Measurements from ENCODE around the gene B3GALT2.

The B3GALT2 gene

DNA sequence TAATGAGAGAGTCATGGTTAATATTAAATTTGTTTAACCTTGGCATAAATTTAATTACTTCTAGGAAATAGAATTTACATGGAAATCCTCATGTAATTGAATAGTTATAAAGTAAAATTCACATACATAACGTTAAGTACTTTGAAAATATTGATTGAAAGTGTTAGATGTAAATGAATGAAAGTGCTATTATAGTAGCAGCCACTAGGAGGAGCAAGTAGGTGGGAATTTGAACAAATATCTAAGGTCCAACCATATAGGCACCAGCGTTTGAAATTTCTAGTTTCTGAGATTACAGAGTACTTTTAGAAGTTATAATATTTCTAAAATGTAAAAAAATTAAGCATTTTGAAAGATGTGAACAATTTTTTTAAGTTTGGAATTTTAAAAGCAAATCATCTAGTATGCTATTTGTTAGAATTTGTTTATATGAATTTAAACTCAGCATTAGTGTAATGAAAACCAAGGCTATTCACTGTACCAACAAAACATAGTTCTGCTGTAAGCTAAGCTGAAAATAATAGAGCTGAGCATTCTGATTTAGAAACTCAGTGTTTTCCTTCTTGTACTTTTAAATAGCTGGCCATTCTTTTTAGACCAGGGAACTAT lies 3.3 kb downstream of the B3GALT2 start:
- DNase-seq (ENCODE audit: low read depth in 1 of 2, low spot score in 1 of 2) = no peak

DNA sequence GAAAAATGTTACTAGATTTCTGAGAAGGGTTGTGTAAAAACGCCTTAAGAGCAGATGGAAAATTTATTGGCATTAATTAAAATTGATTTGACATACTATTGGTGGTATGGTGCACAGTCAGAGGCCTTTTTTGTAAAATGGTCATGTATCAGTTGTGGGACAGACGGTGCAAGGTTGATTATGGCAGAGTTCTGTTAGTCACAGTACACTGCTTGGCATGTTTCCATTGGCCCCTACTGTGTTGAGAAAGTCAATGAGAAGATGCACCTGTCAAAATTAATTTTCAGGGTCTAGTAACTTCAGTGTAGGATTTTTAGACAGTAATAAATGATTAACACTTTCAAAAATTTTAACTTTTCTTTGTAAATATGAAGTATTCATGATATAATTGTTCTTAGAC lies 4.4 kb downstream of the B3GALT2 start:
- DNase-seq (ENCODE audit: low read depth in 1 of 2, low spot score in 1 of 2) = no peak

DNA sequence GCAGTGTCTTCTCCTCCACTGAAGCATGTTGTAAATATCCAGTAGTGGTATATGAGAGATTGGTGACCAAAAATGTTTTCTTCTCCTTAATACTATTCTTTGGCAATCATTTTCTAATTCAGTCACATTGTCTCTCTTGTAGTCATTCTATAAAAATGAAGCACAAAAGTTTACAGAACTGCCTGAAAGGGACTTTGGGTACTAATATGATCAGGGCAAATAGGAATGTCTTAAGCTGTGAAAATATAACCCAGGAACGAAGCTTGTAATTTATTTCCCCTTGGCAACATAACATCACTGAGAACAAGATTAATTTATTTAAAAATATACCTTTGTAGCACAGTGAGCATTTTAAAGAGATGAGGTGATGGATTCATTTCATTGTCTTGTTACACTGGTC lies 4.9 kb downstream of the B3GALT2 start:
- DNase-seq (ENCODE audit: low read depth in 1 of 2, low spot score in 1 of 2) = no peak

DNA sequence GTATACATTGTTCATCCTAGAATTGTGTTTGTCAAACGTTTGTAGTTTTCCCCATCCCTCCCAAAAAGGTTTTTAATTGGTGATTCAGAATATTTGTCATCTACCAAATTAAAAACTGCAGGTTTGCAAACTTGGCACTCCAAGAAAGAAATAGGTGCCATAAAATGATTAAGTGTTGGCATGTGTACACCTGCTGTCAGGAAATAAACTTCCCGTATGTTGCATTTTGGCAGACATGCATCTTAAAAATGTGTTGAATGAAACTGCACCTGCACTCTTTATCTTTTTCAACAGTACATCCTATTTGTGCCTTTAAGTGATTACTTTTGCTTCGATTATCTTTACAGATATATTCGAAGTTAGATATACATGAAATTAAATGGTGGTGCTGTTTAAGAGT lies 7.3 kb downstream of the B3GALT2 start:
- DNase-seq (ENCODE audit: low read depth in 1 of 2, low spot score in 1 of 2) = no peak

DNA sequence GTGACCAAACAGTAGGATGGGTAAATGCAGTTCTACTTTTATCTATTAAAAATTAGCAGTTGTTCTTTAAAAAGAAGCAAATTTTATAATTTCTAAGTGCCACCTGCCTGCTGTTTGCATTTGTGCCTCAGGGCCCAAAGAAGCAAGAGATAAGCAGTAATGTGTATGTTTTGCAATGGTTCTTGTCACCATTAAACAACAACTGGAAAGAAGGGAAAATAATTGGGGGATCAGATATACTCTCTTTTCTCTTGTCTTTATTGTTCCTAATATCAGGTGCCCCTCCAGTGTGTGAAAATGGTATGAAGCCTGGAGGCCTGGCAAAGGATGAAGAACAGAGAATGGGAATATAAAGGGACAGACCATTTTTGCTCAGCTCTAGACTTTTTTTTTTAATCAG lies 9.6 kb downstream of the B3GALT2 start:
- no peak for DNase-seq (ENCODE audit: low read depth in 1 of 2, low spot score in 1 of 2)

DNA sequence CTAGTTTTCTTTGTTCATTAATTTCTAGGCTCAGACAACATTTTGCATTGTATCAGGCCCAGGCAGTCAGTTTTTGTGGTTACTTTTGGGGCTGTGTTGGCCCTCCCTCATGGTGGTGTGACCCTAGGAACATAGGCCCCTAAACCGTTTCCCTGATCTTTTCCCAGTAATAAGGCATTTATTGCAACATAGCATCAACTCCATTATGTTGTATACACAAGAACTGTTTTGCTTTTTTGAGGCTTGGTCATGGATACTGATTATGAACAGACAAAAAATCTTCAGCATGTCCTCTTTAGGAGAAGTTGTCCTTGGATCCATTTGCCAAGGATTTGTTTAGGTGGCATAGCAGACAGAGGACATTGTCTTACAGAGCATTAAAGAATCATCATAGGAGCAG lies 10.3 kb downstream of the B3GALT2 start:
- DNase-seq (ENCODE audit: low read depth in 1 of 2, low spot score in 1 of 2) = no peak

DNA sequence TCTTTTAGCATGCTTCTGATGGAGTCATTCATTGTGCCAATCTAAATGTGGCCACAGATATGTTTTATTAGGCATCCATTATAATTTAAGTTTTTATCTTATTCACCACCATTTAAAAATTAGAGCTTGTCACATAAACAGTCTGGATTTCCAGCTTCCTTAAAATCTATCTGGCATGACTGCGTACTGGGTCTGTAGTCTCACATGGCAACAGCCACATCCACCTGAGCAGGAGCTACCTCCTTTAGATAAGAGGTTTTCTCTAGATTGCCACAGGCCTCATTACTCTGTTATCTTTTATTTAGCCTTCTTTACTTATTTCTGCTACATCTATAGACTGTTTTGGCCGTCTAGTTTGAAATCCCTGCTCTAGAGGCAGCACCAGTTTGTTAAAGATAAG lies 29.1 kb downstream of the B3GALT2 start:
- no peak for DNase-seq (ENCODE audit: low read depth in 1 of 2, low spot score in 1 of 2)

DNA sequence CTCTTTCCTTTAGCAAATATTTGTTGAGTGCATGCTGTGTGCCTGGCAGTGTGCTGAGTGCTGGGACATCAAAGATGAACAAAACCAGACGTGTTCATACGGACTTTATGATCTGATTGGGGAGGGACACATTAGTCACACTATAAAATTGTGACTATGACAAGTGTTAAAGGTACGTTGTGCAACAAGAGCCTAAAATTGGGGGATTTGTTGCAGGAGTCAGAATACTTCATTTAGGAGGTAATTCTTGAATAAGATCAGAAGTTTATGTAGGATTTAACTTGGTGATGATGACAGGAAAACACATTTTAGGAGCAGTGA lies 29.6 kb downstream of the B3GALT2 start:
- no peak for DNase-seq (ENCODE audit: low read depth in 1 of 2, low spot score in 1 of 2)

DNA sequence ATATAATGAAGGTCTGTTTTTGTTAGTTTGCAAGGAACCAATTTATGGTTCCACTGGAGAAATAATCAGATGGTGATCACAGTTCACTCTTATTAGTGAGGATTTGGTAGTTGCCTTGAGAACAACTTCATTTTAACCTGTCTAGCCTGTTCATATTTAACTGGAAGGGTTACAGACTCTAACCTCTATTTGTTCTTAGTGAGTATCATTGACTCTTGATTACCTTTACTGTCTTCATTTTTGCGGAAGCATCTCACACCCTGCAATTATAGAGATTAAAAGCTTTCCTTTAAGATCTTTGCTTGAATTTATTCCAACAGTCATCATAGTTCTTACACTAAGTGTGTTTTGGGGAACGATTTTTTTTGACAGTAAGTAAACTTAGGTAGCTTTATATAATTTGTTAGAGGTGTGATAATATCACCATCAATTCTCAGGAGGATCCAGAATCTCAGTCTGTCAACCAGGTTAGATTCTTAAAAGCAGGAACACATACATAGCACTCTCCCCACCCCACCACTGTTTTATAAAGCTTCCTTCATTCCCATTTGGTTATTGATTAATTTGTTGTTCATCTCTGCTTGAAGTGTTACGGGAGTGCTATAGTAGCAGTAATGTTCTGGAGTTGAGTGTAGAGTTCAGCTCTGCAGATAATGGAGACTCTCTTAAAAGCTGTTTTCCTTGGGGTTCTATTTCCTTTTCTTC lies 30.1 kb downstream of the B3GALT2 start:
- DNase-seq (ENCODE audit: low read depth in 1 of 2, low spot score in 1 of 2) = no peak

DNA sequence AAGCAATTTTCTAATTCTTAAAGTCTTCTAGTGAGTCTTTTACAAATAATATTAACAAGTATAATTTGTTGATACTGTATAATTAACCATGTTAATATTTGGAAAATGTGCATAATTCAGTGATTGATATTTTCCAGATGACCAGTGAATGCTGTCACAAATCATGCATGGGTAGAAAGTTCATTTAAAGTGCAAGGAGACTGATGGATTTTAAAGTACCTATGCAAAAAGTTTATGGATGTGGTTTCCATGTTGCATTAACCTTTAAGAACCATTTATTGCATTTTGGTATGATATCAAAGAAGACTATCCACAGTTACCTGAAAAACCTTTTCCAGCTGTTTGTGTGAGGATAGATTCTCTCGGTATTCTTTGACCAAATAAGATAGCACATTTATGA lies 41.4 kb downstream of the B3GALT2 start:
- DNase-seq (ENCODE audit: low read depth in 1 of 2, low spot score in 1 of 2) = no peak

DNA sequence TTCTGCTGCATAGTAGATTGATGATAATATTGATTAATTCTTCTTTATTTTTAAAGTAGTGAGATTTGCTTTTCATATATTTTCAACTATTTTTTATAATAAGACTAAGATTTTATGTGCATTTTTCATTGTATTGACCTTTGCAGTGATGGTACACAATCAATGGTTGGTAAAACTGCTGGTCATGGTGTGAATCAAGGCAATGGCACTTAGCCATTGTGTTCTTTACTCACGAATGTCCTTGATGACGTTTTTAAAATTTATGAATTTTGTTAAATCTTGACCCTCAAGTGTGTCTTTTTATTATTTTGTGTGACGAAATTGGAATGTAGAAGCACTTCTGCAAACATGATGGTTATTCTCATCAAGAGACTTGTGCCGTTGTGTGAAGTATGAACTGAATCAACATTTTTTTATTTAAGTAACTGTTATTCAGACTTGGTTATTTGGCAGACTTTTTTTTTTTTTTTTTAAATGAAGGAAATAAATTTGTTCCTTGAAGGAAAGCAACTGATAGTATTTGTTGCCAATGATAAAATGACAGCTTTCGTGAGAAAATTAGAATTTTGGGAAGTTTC lies 42.0 kb downstream of the B3GALT2 start:
- DNase-seq (ENCODE audit: low read depth in 1 of 2, low spot score in 1 of 2) = no peak

DNA sequence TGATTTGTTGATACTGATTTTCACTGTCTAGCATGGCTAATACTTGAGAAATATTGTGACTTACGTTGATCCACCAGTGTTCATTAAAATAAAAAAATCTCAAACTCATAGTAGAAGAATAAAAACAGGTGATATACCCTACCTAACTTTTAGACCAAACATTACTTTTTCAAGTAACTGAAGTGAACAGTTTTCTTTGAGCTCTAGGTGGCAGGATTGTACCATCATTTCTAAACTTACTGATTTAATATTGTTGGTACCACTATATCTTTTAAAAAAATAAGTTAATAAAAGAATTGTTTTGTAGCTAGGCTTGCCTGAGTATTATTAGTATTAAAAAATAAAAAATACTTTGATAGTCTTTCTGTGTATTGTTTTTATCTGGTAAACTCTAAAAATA lies 43.1 kb downstream of the B3GALT2 start:
- no peak for DNase-seq (ENCODE audit: low read depth in 1 of 2, low spot score in 1 of 2)

DNA sequence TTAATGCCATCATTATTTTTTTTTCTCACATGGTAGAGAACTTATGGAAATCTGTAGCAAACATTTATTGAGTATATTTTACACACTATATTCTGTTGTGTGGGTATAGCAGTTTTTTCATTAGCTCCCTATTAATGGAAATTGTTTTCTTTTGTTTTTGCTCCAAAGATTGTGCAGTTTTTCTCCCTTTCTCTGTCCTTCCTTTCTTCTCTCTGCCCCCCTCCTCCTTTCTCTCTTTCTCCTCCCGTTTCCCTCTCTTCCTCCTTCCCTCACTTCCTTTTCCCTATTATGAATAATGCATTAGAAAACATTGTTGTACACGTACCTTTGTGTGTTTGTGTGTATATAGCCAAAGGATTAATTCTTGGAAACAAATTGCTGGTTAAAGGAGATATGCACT lies 44.0 kb downstream of the B3GALT2 start:
- no peak for DNase-seq (ENCODE audit: low read depth in 1 of 2, low spot score in 1 of 2)

DNA sequence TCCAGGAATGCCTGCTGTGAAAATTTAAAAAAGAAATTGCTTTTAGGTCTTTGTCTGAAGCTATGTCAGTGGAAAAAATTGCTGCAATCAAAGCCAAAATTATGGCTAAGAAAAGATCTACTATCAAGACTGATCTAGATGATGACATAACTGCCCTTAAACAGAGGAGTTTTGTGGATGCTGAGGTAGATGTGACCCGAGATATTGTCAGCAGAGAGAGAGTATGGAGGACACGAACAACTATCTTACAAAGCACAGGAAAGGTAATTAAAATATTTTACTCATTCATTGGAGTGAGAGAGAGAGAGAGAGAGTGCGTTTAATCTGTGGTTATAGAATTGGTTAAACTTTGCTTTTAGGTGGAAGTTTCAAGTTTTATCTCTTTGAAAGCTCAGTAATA lies 44.6 kb downstream of the B3GALT2 start:
- no peak for DNase-seq (ENCODE audit: low read depth in 1 of 2, low spot score in 1 of 2)

DNA sequence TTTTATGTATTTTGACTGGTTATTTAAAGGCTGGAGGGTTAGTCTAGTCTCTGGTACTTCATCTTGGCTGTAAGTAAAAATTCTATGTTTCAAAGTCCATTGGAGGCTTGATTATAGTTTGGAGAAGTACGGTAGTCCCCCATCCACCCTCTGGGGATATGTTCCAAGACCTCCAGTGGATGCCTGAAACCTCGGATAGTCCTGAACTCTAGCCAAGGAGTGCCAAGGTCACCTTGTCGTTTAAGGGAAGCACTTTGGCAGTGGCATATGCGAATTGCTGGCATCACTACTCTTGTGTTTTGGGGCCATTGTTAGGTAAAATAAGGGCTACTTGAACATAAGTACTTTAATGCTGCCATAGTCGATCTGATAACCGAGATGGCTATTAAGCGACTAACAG lies 46.2 kb downstream of the B3GALT2 start:
- no peak for DNase-seq (ENCODE audit: low read depth in 1 of 2, low spot score in 1 of 2)

DNA sequence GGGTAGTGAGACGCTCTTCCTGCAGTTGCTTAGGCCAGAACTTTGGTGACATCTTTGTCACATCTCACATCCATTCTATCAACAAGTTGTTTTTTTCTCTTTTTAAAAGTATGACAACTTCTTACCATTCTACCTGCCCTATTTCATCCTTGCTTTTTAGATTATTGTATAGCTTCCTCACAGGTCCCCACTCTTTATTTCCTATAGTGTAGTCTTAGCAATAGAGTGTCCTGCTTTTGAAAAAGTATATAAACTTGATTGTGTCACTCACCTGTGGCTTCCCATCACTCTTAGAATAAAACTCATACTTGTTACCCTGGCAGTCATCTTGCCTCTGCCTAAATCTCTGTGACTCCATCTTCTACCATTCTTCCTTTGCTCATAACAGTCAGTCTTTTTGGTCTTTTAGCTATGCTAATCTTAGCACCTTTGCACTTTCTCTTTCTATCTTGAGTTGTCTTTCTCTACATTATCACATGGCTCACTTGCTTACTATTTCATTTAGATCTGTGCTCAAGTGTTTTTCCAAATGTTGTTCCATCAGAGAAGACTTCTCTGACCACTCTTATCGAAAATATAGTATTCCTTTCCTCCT lies 55.0 kb downstream of the B3GALT2 start:
- no peak for DNase-seq (ENCODE audit: low read depth in 1 of 2, low spot score in 1 of 2)
